Limb (tissue), 2 donors: ENCODE measurements around the gene TSTD1.
"Not testable (repeated sequence)": the region's sequence is repeated elsewhere in the genome, so short reads cannot be mapped to it uniquely, and the experiment has no call there.

ENCODE experiments used
- DNase-seq, 2 donors: peaks; one replicate each; pipeline ENCODE4 v3.0.0-alpha.2; 2016; ENCODE audit errors: extremely low spot score in 2 of 2

TSTD1 gene

GRCh38 chr1:161009602-161010211, 29.1 kb downstream of the TSTD1 start:
- no peak for DNase-seq

- no peak for DNase-seq
Observed at GRCh38 chr1:161008869-161009510, 29.8 kb downstream of the TSTD1 start.

GRCh38 chr1:161007369-161007768, 31.4 kb downstream of the TSTD1 start:
- no peak for DNase-seq

- DNase-seq: no peak
Observed at GRCh38 chr1:161006563-161006962, 32.2 kb downstream of the TSTD1 start.

- DNase-seq: no peak
Observed at GRCh38 chr1:161001525-161001924, 37.2 kb downstream of the TSTD1 start.

GRCh38 chr1:161000736-161001480, 37.9 kb downstream of the TSTD1 start:
- no peak for DNase-seq

GRCh38 chr1:160999376-160999775, 39.4 kb downstream of the TSTD1 start:
- DNase-seq: no peak

GRCh38 chr1:160997323-160998038, 41.3 kb downstream of the TSTD1 start:
- peak in 1 of 2 donors; percentile 44 for DNase-seq

- no peak for DNase-seq
Observed at GRCh38 chr1:160996178-160996577, 42.6 kb downstream of the TSTD1 start.

- DNase-seq: peak in 1 of 2 donors; percentile 30
Observed at GRCh38 chr1:160993544-160994193, 45.1 kb downstream of the TSTD1 start.

GRCh38 chr1:160992036-160992435, 46.7 kb downstream of the TSTD1 start:
- DNase-seq: not testable (repeated sequence)
